Hypothalamus (tissue), 51 donors: Measurements from ENCODE around the gene TOMM22.

Source experiments
- DNase-seq, 51 donors: peaks; one replicate each; lab custom pipeline; 2025; lab: John Stamatoyannopoulos, UW

Gene TOMM22

GRCh38 chr22:38731703-38732161, 50.0 kb downstream of the TOMM22 start:
- DNase-seq, result no peak

GRCh38 chr22:38732251-38732815, 50.6 kb downstream of the TOMM22 start:
- peak in 13 of 51 donors; percentile 30 to 63 (median 43) for DNase-seq

- peak in 27 of 51 donors; percentile 17 to 87 (median 50) for DNase-seq
Observed at GRCh38 chr22:38733329-38733723, 51.6 kb downstream of the TOMM22 start.

- DNase-seq, result peak in 48 of 51 donors; percentile 33 to 92 (median 77)
Observed at GRCh38 chr22:38733724-38734381, 52.1 kb downstream of the TOMM22 start.

GRCh38 chr22:38734421-38735100, 52.8 kb downstream of the TOMM22 start:
- DNase-seq, result peak in 2 of 51 donors; percentile 59 to 67
